Neural progenitor cell (in vitro differentiated cells): ENCODE data around the gene MAP4K3.
"Not testable (repeated sequence)": the region's sequence is repeated elsewhere in the genome, so short reads cannot be mapped to it uniquely, and the experiment has no call there.

Experiments
- CTCF ChIP-seq: fragments of 200-600 bp; sonication (generic); IDR thresholded peaks from 2 replicates; pipeline ENCODE4 v1.5.1; 2017; ENCODE audit warnings: antibody characterized with exemption, mild to moderate bottlenecking
- EZH2 ChIP-seq: fragments of 200-600 bp; sonication (generic); IDR thresholded peaks from 2 replicates; pipeline ENCODE4 v1.6.1; 2017; ENCODE audit warnings: antibody characterized with exemption, mild to moderate bottlenecking, moderate library complexity

GRCh38 chr2:39321056-39322035, 115.7 kb downstream of the MAP4K3 start:
- not testable (repeated sequence) for TF ChIP-seq CTCF, EZH2
